Measurements from ENCODE around the gene PJVK. TPM values are rescaled to one million over a fixed set of nuclear protein-coding genes. Genes with fewer than 3 reads are reported as not detected.

Gene PJVK
- total RNA-seq, 1 donor from 2014 or later: 4.9 TPM

DNA sequence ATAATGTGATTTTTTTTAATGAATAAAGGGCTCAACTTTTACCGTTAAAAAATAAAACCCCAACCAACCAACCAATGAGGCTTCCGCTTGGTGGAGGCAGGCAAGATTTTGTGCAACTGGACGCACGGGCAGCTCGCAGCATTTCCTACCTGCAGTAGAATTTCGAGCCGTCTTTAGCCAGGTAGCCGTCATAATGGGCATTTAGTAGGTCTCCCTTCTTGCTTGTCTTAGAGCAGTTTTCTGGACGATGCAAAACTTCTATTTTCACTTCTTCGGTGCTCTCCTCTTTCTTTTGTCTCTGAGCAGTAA lies 26.9 kb downstream of the PJVK start:
- Histone ChIP-seq H3K4me1 (peaks cover 55% of the 10 kb centered on the region), H3K27ac (peak overlapping the region; percentile 96)

DNA sequence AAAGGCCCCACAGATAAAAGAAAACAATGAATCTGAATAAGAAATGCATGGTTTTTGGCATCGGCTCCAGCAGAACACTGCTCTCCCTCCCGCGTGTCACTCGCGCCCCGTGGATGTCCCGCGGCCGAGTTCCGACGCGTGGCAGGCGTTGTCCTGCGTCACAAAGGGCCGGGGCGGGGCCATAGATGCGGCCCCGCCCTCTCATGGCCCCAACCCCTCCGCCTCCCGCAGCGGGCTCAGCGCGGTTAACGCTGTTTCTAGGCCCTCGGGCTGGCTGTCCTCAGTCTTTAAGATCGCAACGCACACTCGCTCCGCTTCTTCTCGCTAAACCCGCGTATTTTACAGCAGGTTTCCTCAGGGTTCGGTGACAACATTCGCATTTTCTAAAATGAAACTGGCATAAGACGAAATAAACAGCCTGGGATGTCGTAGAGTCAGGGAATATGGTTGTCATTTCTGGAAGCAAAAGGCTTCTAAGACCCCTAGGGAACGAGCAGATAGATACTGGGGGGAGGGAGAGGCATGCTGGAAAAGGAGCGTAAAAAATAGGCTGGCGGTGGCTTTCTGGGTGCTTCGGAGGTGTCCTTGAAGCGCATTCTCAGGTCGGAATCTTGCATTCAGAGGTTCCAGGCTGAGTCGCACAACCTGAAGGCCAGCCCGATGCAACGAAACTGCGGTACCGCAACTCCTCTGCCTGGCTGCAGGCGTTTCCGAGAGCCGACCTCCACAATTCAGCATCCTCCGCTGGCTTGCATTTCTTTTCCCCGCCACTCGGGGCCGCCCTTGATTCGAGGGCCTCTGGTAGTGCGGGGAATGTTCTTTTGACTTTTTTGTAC lies 27.5 kb downstream of the PJVK start, which contains the start of gene FKBP7:
FKBP7 (minus strand) TSS at position 162 of the 836 bp plus-strand sequence; CDS start at position 61, 101 bp downstream.
- peak in 1 of 2 donors; percentile 91 for DNase-seq (ENCODE audit: extremely low spot score in 2 of 2)
- H3K36me3 ChIP-seq: no peaks in the 10 kb centered on the region
- peak within 1 kb of the TSS; percentile 55 to 59 for H3K4me3 ChIP-seq
- no peaks in the 10 kb centered on the region for H3K9me3 ChIP-seq
- peak within 1 kb of the TSS; percentile 96 for H3K27ac ChIP-seq
- H3K4me1 ChIP-seq: peaks cover 59% of the 10 kb centered on the region
- H3K27me3 ChIP-seq: no peaks in the 10 kb centered on the region
- peak; percentile 88 to 97 for TF ChIP-seq POLR2AphosphoS5 (IDR thresholded peaks at IDR 0.05; ENCODE audit: insufficient read depth in 1 of 2, low read depth in 1 of 2)
- TF ChIP-seq POLR2A (IDR thresholded peaks at IDR 0.05): peak in 1 of 2 donors; percentile 80
- TF ChIP-seq, protein P1, sequence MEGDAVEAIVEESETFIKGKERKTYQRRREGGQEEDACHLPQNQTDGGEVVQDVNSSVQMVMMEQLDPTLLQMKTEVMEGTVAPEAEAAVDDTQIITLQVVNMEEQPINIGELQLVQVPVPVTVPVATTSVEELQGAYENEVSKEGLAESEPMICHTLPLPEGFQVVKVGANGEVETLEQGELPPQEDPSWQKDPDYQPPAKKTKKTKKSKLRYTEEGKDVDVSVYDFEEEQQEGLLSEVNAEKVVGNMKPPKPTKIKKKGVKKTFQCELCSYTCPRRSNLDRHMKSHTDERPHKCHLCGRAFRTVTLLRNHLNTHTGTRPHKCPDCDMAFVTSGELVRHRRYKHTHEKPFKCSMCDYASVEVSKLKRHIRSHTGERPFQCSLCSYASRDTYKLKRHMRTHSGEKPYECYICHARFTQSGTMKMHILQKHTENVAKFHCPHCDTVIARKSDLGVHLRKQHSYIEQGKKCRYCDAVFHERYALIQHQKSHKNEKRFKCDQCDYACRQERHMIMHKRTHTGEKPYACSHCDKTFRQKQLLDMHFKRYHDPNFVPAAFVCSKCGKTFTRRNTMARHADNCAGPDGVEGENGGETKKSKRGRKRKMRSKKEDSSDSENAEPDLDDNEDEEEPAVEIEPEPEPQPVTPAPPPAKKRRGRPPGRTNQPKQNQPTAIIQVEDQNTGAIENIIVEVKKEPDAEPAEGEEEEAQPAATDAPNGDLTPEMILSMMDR (IDR thresholded peaks at IDR 0.05): peak in 2 of 3 experiments; percentile 29 to 51
- intact Hi-C loops (cut with DNase I): no loop called here

More for the DNA sequence above, 26.9 kb downstream of the PJVK start:
- Histone ChIP-seq H3K36me3 (no peaks in the 10 kb centered on the region), H3K4me3 (peak overlapping the region; percentile 55 to 59), H3K9me3 (no peaks in the 10 kb centered on the region), H3K27me3 (no peaks in the 10 kb centered on the region)
- intact Hi-C loops (cut with DNase I): no loop called here
- DNase-seq (ENCODE audit: extremely low spot score in 2 of 2): no peak
- TF ChIP-seq POLR2AphosphoS5 (IDR thresholded peaks at IDR 0.05; ENCODE audit: insufficient read depth in 1 of 2, low read depth in 1 of 2) (no peak), POLR2A (IDR thresholded peaks at IDR 0.05) (no peak)
- TF ChIP-seq, protein P1 (IDR thresholded peaks at IDR 0.05): no peak

GRCh38 chr2:178479275-178479616 lies 28.1 kb downstream of the PJVK start:
- H3K36me3 ChIP-seq: no peaks in the 10 kb centered on the region
- TF ChIP-seq, protein P1 (IDR thresholded peaks at IDR 0.05): peak in 1 of 3 experiments; percentile 5
- TF ChIP-seq POLR2A (IDR thresholded peaks at IDR 0.05): no peak
- H3K9me3 ChIP-seq: no peaks in the 10 kb centered on the region
- no peaks in the 10 kb centered on the region for H3K27me3 ChIP-seq
- intact Hi-C loops (cut with DNase I): no loop called here
- peak overlapping the region; percentile 55 to 59 for H3K4me3 ChIP-seq
- H3K27ac ChIP-seq: peak overlapping the region; percentile 96
- peaks cover 59% of the 10 kb centered on the region for H3K4me1 ChIP-seq
- DNase-seq (ENCODE audit: extremely low spot score in 2 of 2): no peak

DNA sequence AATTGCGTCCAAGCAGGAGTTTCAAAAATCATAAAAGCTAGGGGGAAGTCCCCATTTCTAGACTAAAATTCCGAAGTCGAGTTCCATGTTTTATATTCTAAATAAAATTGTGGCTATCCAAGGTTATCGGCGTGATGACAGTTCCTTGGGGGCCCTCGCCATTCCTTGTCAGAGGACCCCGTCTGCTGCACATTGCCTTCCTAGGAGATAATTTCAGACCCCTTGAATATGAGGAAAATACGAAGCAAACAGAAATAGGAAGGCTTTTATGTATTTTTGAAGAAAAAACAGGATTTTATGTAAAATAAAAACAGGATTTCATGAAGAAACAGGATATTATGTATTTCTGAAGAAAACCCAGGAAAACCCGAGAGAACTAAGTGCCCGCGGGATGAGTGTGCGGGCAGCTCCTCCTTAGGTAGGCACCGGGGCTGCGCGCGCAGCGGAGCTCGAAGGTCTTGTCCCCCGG lies 28.6 kb downstream of the PJVK start:
- intact Hi-C loops (cut with DNase I): loop anchor here (1.0 kb wide), 1 partner anchor 28 kb away; the partner anchor contains the start of genes PJVK and PRKRA
- H3K9me3 ChIP-seq: no peaks in the 10 kb centered on the region
- peak overlapping the region; percentile 78 to 84 for H3K4me3 ChIP-seq
- H3K4me1 ChIP-seq: peaks cover 64% of the 10 kb centered on the region
- peak overlapping the region; percentile 96 for H3K27ac ChIP-seq
- no peak for DNase-seq (ENCODE audit: extremely low spot score in 2 of 2)
- H3K36me3 ChIP-seq: no peaks in the 10 kb centered on the region
- no peaks in the 10 kb centered on the region for H3K27me3 ChIP-seq
- TF ChIP-seq POLR2AphosphoS5 (IDR thresholded peaks at IDR 0.05; ENCODE audit: insufficient read depth in 1 of 2, low read depth in 1 of 2) (peak in 1 of 2 donors; percentile 78), POLR2A (IDR thresholded peaks at IDR 0.05) (no peak)

DNA sequence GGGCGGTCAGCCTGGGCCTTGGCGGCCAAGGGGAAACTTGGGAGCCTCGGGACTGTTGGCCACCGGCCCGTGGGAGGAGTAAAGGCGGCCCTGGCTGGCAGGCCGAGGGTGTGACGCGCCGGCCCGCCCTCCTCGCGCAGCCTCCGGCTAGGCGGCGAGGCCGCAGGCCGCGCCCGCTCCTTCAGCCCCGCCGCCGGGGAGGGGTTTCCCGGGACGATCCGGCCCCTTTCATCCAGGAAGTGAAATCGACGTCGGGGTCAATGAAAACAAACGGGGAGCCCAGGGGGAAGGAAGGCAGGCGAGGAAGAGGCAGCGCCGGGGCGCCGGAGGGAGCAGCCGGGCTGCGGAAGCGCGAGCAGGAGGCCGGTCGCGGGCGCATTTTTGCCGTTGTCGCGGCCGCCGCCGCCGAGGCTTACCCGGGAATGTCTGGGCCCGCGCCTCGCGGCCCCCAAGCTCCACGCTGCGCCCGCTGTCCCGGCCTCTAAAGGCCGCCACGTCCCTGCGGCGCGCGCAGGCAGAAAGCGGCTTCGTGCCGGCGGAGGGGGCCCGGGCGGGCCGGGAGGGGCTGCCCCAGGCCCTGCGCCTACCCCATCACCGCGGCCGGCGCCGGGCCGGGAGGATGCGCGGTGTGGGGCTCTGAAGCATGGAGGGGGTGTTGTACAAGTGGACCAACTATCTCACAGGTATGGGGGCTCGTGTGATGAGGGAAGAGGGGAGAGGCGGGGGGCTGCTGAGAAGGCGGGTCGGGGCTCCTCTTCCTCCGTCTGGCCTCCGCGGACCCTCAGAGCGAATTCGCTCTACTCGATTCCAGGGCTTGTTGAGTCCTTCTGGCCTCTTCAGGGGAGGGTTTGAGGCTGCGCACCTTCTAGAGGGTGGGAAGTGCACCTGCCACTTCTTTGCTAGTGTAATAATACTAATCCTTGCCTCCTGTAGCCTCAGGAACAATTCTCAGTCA lies 29.3 kb downstream of the PJVK start, which contains the start of gene PLEKHA3:
PLEKHA3 (plus strand) TSS at position 231 of the 955 bp plus-strand sequence; CDS start at position 644, 413 bp downstream.
- peak in 1 of 2 donors; percentile 96 for DNase-seq (ENCODE audit: extremely low spot score in 2 of 2)
- H3K27me3 ChIP-seq: no peaks in the 10 kb centered on the region
- no peaks in the 10 kb centered on the region for H3K9me3 ChIP-seq
- intact Hi-C loops (cut with DNase I): loop anchor here (1.0 kb wide), 1 partner anchor 29 kb away; the partner anchor contains the start of genes PJVK and PRKRA
- H3K4me1 ChIP-seq: peaks cover 67% of the 10 kb centered on the region
- TF ChIP-seq POLR2AphosphoS5 (IDR thresholded peaks at IDR 0.05; ENCODE audit: insufficient read depth in 1 of 2, low read depth in 1 of 2) (peak; percentile 61 to 82), POLR2A (IDR thresholded peaks at IDR 0.05) (peak; percentile 19 to 64)
- TF ChIP-seq, protein P1 (IDR thresholded peaks at IDR 0.05): no peak
- H3K4me3 ChIP-seq: peak within 1 kb of the TSS; percentile 78 to 84
- peak within 1 kb of the TSS; percentile 96 for H3K27ac ChIP-seq
- H3K36me3 ChIP-seq: no peaks in the 10 kb centered on the region

All from vagina (tissue), 2 donors.